Stimulated activated CD8-positive, alpha-beta memory T cell treated with anti-CD3 and anti-CD28 coated beads, Interleukin-7, amount 100 ng/mL, for 4 hours (primary cell): ENCODE measurements around the gene HPN.
"Not testable (repeated sequence)": the region's sequence is repeated elsewhere in the genome, so short reads cannot be mapped to it uniquely, and the experiment has no call there.

Experiments used
- DNase-seq, 2 donors: peaks; one replicate each; pipeline ENCODE4 v3.0.0-alpha.2; 2020; ENCODE audit warnings: low read depth in 2 of 2

Gene HPN

GRCh38 chr19:35083691-35084508 lies 42.4 kb downstream of the HPN start:
- no peak for DNase-seq

- no peak for DNase-seq
Observed at GRCh38 chr19:35084509-35084762, 42.9 kb downstream of the HPN start.

- no peak for DNase-seq
Observed at GRCh38 chr19:35085947-35086346, 44.4 kb downstream of the HPN start.

- no peak for DNase-seq
Observed at GRCh38 chr19:35086455-35086854, 44.9 kb downstream of the HPN start.

- no peak for DNase-seq
Observed at GRCh38 chr19:35087393-35087792, 45.9 kb downstream of the HPN start.

- DNase-seq: no peak
Observed at GRCh38 chr19:35088131-35088913, 46.8 kb downstream of the HPN start.

GRCh38 chr19:35089554-35089953 lies 48.0 kb downstream of the HPN start:
- no peak for DNase-seq

- no peak for DNase-seq
Observed at GRCh38 chr19:35090160-35090505, 48.6 kb downstream of the HPN start.

- peak in 1 of 2 donors; percentile 11 for DNase-seq
Observed at GRCh38 chr19:35090506-35091214, 49.1 kb downstream of the HPN start.

- no peak for DNase-seq
Observed at GRCh38 chr19:35093430-35093829, 51.9 kb downstream of the HPN start.

- no peak for DNase-seq
Observed at GRCh38 chr19:35093941-35094647, 52.6 kb downstream of the HPN start.

- DNase-seq: no peak
Observed at GRCh38 chr19:35094656-35095055, 53.1 kb downstream of the HPN start.

GRCh38 chr19:35095667-35096368 lies 54.3 kb downstream of the HPN start:
- DNase-seq: no peak

- DNase-seq: no peak
Observed at GRCh38 chr19:35098413-35099049, 57.0 kb downstream of the HPN start.

GRCh38 chr19:35099155-35099896 lies 57.8 kb downstream of the HPN start:
- DNase-seq: no peak

- DNase-seq: no peak
Observed at GRCh38 chr19:35099897-35100275, 58.4 kb downstream of the HPN start.

GRCh38 chr19:35100588-35101533 lies 59.3 kb downstream of the HPN start:
- DNase-seq: no peak

GRCh38 chr19:35101949-35102348 lies 60.4 kb downstream of the HPN start:
- DNase-seq: not testable (repeated sequence)

- DNase-seq: not testable (repeated sequence)
Observed at GRCh38 chr19:35103614-35104013, 62.1 kb downstream of the HPN start.
